DND-41 (cell line): ENCODE data around the gene KLRF2.

Source experiments
- ATAC-seq: fragments of 200-7000 bp; cut with Tn5 transposase; 3 replicates; pipeline ENCODE4 v1.9.1; 2021; ENCODE audit warnings: low read depth; ENCODE audit not compliant: insufficient read depth
- DNase-seq: peaks from one replicate; pipeline ENCODE4 v3.0.0-alpha.2; 2020
- H2AFZ ChIP-seq: 2 replicates; pipeline ENCODE4 v1.6.0; 2012; ENCODE audit warnings: low read depth, low read length
- H3K27ac ChIP-seq: 2 replicates; pipeline ENCODE4 v1.5.1; 2012; ENCODE audit warnings: low read length, inconsistent platforms
- H3K27me3 ChIP-seq: fragments of 200-600 bp; sonication (generic); 2 replicates; pipeline ENCODE4 v1.6.0; 2012; ENCODE audit warnings: low read length, mild to moderate bottlenecking, inconsistent platforms; ENCODE audit not compliant: insufficient read depth, poor library complexity
- H3K36me3 ChIP-seq: 2 replicates; pipeline ENCODE4 v1.5.1; 2012; ENCODE audit warnings: low read length, inconsistent platforms; ENCODE audit not compliant: insufficient read depth
- H3K4me1 ChIP-seq: 2 replicates; pipeline ENCODE4 v1.5.1; 2012; ENCODE audit warnings: mild to moderate bottlenecking, low read length; ENCODE audit not compliant: insufficient read depth
- H3K4me2 ChIP-seq: 2 replicates; pipeline ENCODE4 v1.6.0; 2012; ENCODE audit warnings: mild to moderate bottlenecking, moderate library complexity, low read length, inconsistent platforms; ENCODE audit not compliant: insufficient read depth
- H3K4me3 ChIP-seq, 2 experiments: fragments of 200-600 bp in 1 of 2; shearing (Covaris generic) in 1 of 2; 2 replicates each; pipeline ENCODE4 v1.5.1; 2012 to 2016; ENCODE audit warnings: inconsistent platforms in 2 of 2, low read length in 2 of 2, mild to moderate bottlenecking in 2 of 2, low read depth in 1 of 2, moderate library complexity in 1 of 2
- H3K79me2 ChIP-seq: 2 replicates; pipeline ENCODE4 v1.6.0; 2012; ENCODE audit warnings: low read length, inconsistent platforms; ENCODE audit not compliant: insufficient read depth
- H3K9ac ChIP-seq: 2 replicates; pipeline ENCODE4 v1.6.0; 2012; ENCODE audit warnings: low read depth, mild to moderate bottlenecking, inconsistent platforms, low read length, moderate library complexity
- H3K9me3 ChIP-seq: 2 replicates; pipeline ENCODE4 v1.5.1; 2012; ENCODE audit warnings: low read length, moderate library complexity, mild to moderate bottlenecking, inconsistent platforms; ENCODE audit not compliant: insufficient read depth, severe bottlenecking
- H4K20me1 ChIP-seq: 2 replicates; pipeline ENCODE4 v1.6.0; 2012; ENCODE audit warnings: low read length; ENCODE audit not compliant: insufficient read depth
- CTCF ChIP-seq: IDR thresholded peaks from 2 replicates; pipeline ENCODE4 v1.5.1; 2012; ENCODE audit warnings: borderline replicate concordance, low read length, moderate library complexity, mild to moderate bottlenecking; ENCODE audit not compliant: poor library complexity, severe bottlenecking; ENCODE audit errors: extremely low read depth
- EZH2 ChIP-seq: IDR thresholded peaks from 3 replicates; pipeline ENCODE4 v1.6.1; 2012; ENCODE audit warnings: borderline replicate concordance, low read depth, mild to moderate bottlenecking, moderate library complexity, low read length, inconsistent platforms; ENCODE audit not compliant: severe bottlenecking

The KLRF2 gene

DNA sequence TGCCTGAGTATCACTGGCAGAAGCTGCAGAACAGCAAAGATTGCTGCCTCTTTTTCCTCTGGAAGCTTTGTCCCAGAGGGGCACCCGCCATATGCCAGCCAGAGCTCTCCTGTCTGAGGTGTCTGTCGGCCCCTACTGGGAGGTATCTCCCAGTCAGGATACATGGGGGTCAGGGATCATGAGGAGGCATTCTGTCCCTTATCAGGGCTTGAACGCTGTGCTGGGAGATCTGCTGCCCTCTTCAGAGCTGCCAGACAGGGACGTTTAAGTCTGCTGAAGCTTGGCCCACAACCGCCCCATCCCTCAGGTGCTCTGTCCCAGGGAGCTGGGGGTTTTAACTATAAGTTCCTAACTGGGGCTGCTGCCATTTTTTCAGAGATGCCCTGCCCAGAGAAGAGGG lies 32.4 kb upstream of the KLRF2 start:
- no peak overlapping the region for H3K4me3 ChIP-seq
- H3K4me2 ChIP-seq, result no peak overlapping the region
- no peak overlapping the region for H3K9ac ChIP-seq
- H3K27me3 ChIP-seq, result no peaks in the 10 kb centered on the region
- H3K4me1 ChIP-seq, result no peaks in the 10 kb centered on the region
- H3K9me3 ChIP-seq, result no peaks in the 10 kb centered on the region
- no peak overlapping the region for H3K27ac ChIP-seq
- H3K36me3 ChIP-seq, result peaks cover 14% of the 10 kb centered on the region; the same call in 1 of the 2 replicates
- no peak for TF ChIP-seq EZH2
- TF ChIP-seq CTCF, result no peak
- H4K20me1 ChIP-seq, result no peaks in the 10 kb centered on the region
- H3K79me2 ChIP-seq, result no peaks in the 10 kb centered on the region
- ATAC-seq (no peak), DNase-seq (no peak)
- no peak overlapping the region for H2AFZ ChIP-seq

DNA sequence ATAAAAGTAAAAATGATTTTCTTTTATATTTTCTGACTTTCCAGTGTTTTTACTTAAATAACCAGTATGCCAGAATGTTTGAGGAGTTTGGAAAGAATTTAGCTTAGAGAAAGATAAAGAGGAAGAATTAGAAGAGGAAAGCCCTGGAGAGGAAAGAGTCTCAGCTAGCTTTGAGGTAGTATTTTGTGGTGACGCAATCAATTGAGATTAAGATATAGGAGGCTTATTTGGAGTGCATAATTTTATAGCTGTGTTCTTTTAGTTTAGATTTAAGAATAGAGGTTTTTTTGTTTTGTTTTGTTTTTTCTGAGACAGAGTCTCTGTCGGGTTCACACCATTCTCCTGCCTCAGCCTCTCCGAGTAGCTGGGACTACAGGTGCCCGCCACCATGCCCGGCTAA lies 30.2 kb upstream of the KLRF2 start:
- no peaks in the 10 kb centered on the region for H3K9me3 ChIP-seq
- no peaks in the 10 kb centered on the region for H3K79me2 ChIP-seq
- H3K27me3 ChIP-seq, result no peaks in the 10 kb centered on the region
- DNase-seq, result no peak
- TF ChIP-seq CTCF (no peak), EZH2 (no peak)
- no peaks in the 10 kb centered on the region for H3K4me1 ChIP-seq
- H3K9ac ChIP-seq, result no peak overlapping the region
- no peak overlapping the region for H3K4me2 ChIP-seq
- H3K4me3 ChIP-seq, result no peak overlapping the region
- no peak overlapping the region for H2AFZ ChIP-seq
- H3K27ac ChIP-seq, result no peak overlapping the region
- ATAC-seq, result no peak
- H3K36me3 ChIP-seq, result peaks cover 18% of the 10 kb centered on the region; the same call in 1 of the 2 replicates
- H4K20me1 ChIP-seq, result no peaks in the 10 kb centered on the region

DNA sequence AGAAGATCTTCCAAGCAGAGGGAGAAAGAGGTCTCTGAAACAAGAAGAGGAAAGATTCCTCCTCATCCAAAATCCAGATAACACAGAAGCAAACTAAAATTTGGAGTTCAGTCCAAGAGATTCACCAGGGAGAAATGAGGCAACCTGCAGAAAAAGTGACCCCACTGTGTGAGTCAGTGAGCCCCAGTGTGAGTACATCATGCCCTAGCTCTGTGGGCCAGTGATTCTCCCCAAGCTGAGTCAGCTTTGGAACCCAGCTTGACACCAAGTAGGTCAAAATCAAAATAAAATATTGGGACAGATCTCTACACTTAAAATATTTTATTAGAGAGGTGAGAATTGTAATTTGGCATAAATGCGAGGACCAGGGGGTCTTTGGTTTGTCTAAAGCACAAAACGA lies 29.4 kb upstream of the KLRF2 start:
- H3K9me3 ChIP-seq, result no peaks in the 10 kb centered on the region
- DNase-seq (no peak), ATAC-seq (no peak)
- H3K36me3 ChIP-seq, result peaks cover 24% of the 10 kb centered on the region; the same call in 1 of the 2 replicates
- no peak overlapping the region for H3K4me2 ChIP-seq
- TF ChIP-seq CTCF (no peak), EZH2 (no peak)
- H3K79me2 ChIP-seq, result no peaks in the 10 kb centered on the region
- H3K27ac ChIP-seq, result no peak overlapping the region
- no peak overlapping the region for H3K9ac ChIP-seq
- no peaks in the 10 kb centered on the region for H4K20me1 ChIP-seq
- no peaks in the 10 kb centered on the region for H3K27me3 ChIP-seq
- no peak overlapping the region for H2AFZ ChIP-seq
- no peak overlapping the region for H3K4me3 ChIP-seq
- H3K4me1 ChIP-seq, result no peaks in the 10 kb centered on the region

DNA sequence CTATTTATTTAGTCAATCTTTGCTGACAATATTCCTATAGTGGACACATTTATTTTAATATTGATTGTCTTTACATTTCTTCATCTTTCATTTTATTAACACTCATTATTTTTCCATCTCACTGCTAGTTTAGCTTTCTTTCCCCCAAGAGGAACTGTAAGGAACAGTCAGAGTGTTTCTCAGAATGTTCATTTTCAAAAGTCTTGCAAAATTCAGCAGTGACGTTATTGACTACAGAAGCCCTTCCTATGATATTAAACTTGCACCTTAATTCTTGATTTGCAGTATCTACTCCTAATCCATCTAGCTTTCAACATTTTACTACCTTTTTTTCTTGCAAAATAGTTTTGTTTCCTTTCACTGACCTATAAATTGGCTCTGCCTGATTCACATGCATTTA lies 25.1 kb upstream of the KLRF2 start:
- Histone ChIP-seq H3K27me3 (no peaks in the 10 kb centered on the region), H3K27ac (no peak overlapping the region), H3K4me3 (no peak overlapping the region), H3K9ac (no peak overlapping the region), H2AFZ (no peak overlapping the region), H3K79me2 (peaks cover 19% of the 10 kb centered on the region), H3K4me2 (no peak overlapping the region), H3K36me3 (peaks cover 34% of the 10 kb centered on the region; the same call in 1 of the 2 replicates), H3K9me3 (no peaks in the 10 kb centered on the region), H4K20me1 (no peaks in the 10 kb centered on the region), H3K4me1 (no peaks in the 10 kb centered on the region)
- no peak for DNase-seq
- no peak for ATAC-seq
- no peak for TF ChIP-seq EZH2
- TF ChIP-seq CTCF, result no peak
